Lower leg skin (tissue), 3 donors: ENCODE measurements around the gene SAMHD1.

Experiments used
- CTCF ChIP-seq, 3 donors: fragments of 450-650 bp; IDR thresholded peaks; one replicate each; pipeline ENCODE4 v1.5.1; 2016; ENCODE audit warnings: antibody characterized with exemption in 3 of 3, mild to moderate bottlenecking in 3 of 3, moderate library complexity in 2 of 3
- POLR2A ChIP-seq, 2 donors: fragments of 450-650 bp; IDR thresholded peaks; one replicate each; pipeline ENCODE4 v1.6.1; 2016 to 2017; ENCODE audit warnings: antibody characterized with exemption in 2 of 2, mild to moderate bottlenecking in 1 of 2, moderate library complexity in 1 of 2

GRCh38 chr20:36865076-36865860 is 86.2 kb downstream of the SAMHD1 start:
- TF ChIP-seq CTCF (IDR thresholded peaks at IDR 0.05) (no peak), POLR2A (IDR thresholded peaks at IDR 0.05) (no peak)
